T-helper 2 cell treated with Interferon-gamma antibody and Interleukin-4, amounts not matched to agents 5 μg/mL and 100 μg/mL, for 36 hours (primary cell): ENCODE measurements around the gene THEM5.
"Not testable (repeated sequence)": the region's sequence is repeated elsewhere in the genome, so short reads cannot be mapped to it uniquely, and the experiment has no call there.

Source experiments
- DNase-seq: peaks from one replicate; pipeline ENCODE4 v3.0.0; 2021; ENCODE audit warnings: low spot score
- H3K27ac Mint-ChIP-seq: one replicate; pipeline ENCODE4 v1.8.0; 2021; ENCODE audit warnings: mild to moderate bottlenecking, mixed read lengths
- H3K27me3 Mint-ChIP-seq: one replicate; pipeline ENCODE4 v1.8.0; 2021; ENCODE audit warnings: low read depth, mixed read lengths
- H3K36me3 Mint-ChIP-seq: one replicate; pipeline ENCODE4 v1.8.0; 2021; ENCODE audit warnings: low read depth, mixed read lengths
- H3K4me1 Mint-ChIP-seq: one replicate; pipeline ENCODE4 v1.8.0; 2021; ENCODE audit warnings: low read depth, mixed read lengths
- H3K4me3 Mint-ChIP-seq: one replicate; pipeline ENCODE4 v1.8.0; 2022; ENCODE audit warnings: mild to moderate bottlenecking, moderate library complexity, mixed read lengths
- H3K9me3 Mint-ChIP-seq: one replicate; pipeline ENCODE4 v1.8.0; 2021; ENCODE audit warnings: mixed read lengths

The THEM5 gene

DNA sequence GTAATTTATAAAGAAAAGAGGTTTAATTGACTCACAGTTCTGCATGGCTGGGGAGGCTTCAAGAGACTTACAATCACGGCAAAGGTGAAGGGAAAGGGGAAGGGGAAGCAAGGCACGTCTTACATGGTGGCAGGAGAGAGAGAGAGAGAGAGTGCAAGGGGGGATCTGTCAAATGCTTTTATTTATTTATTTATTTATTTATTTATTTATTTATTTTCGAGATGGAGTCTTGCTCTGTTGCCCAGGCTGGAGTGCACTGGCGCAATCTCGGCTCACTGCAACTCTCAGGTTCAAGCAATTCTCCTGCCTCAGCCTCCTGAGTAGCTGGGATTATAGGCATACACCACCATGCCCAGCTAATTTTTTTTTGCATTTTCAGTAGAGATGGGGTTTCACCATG lies 29.4 kb upstream of the THEM5 start:
- peaks cover 30% of the 10 kb centered on the region for H3K36me3 Mint-ChIP-seq
- not testable (repeated sequence) for H3K27ac Mint-ChIP-seq, DNase-seq, H3K9me3 Mint-ChIP-seq, H3K4me1 Mint-ChIP-seq, H3K27me3 Mint-ChIP-seq, H3K4me3 Mint-ChIP-seq

DNA sequence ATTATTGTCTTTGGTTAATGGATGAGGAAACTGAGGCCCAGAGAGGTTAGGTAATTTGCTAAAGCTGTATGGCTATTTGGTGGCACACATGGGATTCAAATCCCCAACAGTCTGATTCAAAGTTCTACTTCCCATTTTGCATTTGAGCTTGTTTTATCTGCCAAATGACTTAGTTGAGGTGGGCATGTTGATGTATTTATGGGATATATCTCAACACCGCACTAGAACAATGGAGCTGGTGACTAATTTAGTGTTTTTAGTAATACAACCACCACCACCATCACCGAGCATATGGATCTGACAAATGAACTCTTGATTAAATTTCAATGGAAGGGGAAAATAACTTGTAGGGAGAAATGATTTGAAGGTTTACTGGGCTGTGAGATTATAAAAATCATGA lies 29.0 kb upstream of the THEM5 start:
- Mint-ChIP-seq H3K27me3 (no peaks in the 10 kb centered on the region), H3K9me3 (no peaks in the 10 kb centered on the region), H3K4me1 (no peaks in the 10 kb centered on the region), H3K4me3 (no peak overlapping the region), H3K27ac (no peak overlapping the region), H3K36me3 (peaks cover 29% of the 10 kb centered on the region)
- DNase-seq = no peak

DNA sequence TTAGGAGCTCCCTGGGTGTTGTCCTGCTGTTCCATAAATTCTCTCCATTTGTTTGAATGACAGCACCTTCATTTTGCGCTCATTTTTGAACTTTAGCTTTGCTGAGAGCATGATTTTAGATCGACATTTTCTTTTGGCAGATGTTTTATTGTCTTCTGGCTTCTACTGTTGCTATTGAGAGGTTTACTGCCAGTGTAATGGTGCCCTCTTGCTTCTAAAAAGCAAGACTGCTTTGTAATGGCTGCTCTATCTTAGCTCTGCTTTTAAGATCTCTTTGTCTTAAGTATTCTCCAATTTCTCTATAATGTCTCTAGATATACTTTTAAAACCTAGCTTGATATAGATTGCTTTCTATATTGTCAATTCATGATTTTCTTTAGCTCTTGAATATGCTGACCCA lies 28.0 kb upstream of the THEM5 start:
- H3K9me3 Mint-ChIP-seq = no peaks in the 10 kb centered on the region
- H3K27ac Mint-ChIP-seq = no peak overlapping the region
- H3K4me1 Mint-ChIP-seq = no peaks in the 10 kb centered on the region
- H3K27me3 Mint-ChIP-seq = no peaks in the 10 kb centered on the region
- DNase-seq = no peak
- H3K4me3 Mint-ChIP-seq = no peak overlapping the region
- peaks cover 28% of the 10 kb centered on the region for H3K36me3 Mint-ChIP-seq

DNA sequence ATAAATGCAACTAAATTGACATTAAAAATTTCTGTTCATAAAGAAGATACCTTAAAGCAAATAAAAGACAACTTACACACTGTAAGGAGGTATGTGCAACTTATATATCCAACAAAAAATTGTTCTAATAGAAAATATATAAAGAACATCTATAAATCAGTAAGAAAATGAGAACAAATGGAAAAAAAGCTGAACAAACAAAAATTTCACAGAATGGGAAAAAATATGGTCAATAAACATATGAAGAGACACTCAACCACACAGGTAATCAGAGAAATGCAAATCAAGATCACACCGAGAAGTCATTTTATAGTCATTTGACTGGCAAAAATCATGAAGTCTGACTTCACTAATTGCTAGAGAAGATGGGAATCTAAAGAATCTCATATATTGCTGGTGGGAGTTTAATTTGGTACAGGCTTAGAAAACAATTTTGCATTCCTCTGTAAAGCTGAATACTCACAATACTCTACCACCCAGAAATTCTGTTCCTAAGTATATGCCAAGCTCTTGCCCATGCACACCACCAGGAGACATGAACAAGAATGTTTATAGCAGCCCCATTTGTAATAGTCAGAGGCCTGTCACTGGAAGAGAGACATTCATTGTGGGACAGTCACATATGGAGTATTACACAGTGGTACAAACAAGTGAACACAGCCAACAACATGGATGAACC lies 22.0 kb upstream of the THEM5 start:
- H3K36me3 Mint-ChIP-seq = peaks cover 36% of the 10 kb centered on the region
- H3K27me3 Mint-ChIP-seq = no peaks in the 10 kb centered on the region
- DNase-seq = no peak
- H3K27ac Mint-ChIP-seq = no peak overlapping the region
- peaks cover 6% of the 10 kb centered on the region for H3K4me1 Mint-ChIP-seq
- no peaks in the 10 kb centered on the region for H3K9me3 Mint-ChIP-seq
- H3K4me3 Mint-ChIP-seq = no peak overlapping the region

DNA sequence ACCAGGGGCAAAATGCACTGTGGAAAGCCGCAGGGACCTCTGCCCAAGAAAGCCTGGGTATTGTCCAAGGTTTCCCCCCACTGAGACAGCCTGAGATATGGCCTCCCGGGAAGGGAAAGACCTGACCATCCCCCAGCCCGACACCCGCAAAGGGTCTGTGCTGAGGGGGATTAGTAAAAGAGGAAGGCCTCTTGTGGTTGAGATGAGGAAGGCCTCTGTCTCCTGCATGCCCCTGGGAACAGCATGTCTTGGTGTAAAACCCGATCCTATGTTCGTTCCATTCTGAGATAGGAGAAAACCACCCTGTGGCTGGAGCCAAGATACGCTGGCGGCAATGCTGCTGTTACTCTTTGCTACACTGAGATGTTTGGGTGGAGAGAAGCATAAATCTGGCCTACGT lies 19.3 kb upstream of the THEM5 start:
- H3K4me1 Mint-ChIP-seq = peaks cover 14% of the 10 kb centered on the region
- H3K27me3 Mint-ChIP-seq, H3K9me3 Mint-ChIP-seq: not testable (repeated sequence)

DNA sequence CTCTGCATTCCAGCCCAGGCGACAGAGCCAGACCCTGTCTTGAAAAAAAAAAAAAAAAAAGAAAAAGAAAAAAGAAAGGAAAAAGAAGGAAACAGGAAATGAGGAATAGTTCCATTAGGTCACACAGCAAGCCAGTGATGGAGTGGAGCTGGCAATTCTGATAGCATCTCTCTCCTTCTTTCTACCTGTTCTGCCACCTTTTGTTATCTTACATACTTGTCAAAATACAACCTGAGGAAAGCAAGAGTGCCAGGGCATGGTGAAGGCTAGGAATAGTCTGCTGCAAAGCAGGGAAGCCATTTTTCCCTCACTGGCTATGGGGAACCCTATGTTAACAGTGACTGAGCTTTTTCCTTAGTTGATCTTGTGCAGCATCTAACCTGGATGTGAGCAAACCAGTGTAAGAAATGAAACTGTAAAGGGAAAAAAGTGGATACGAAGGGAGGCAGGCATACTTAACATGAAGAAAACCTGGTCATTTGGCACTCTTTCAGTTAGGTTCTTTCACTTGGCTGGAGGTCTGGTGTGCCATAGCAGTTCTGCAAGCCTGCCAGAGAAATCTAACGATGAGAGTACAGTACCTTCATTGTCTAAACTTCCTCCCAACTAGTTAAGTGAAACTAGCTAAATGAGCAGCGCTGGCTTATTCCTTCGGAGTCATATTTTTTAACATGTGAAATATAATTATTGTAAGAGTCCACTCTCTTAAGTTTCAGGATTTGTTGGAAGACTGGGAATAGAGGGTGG lies 17.9 kb upstream of the THEM5 start:
- H3K27ac Mint-ChIP-seq = no peak overlapping the region

More for the DNA sequence above, 19.3 kb upstream of the THEM5 start:
- H3K36me3 Mint-ChIP-seq = peaks cover 32% of the 10 kb centered on the region
- H3K4me3 Mint-ChIP-seq, DNase-seq, H3K27ac Mint-ChIP-seq: not testable (repeated sequence)

DNA sequence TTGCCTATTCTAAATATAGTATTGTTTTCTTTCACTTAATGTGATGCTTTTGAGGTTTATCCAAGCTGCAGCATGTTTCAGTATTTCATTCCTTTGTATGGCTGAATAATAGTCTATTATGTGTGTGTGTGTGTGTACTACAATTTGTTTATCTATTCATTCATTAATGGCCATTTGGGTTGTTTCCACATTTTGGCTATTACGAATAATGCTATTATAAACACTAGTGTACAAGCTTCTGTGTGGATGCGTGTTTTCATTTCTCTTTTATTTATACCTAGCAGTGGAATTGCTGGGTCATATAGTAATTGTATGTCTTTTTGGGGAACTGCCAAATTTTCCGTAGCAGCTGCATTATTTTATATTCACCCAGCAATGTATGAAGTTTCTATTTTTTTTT lies 15.0 kb upstream of the THEM5 start:
- no peak for DNase-seq
- Mint-ChIP-seq H3K9me3 (no peaks in the 10 kb centered on the region), H3K27ac (no peak overlapping the region), H3K4me1 (peaks cover 8% of the 10 kb centered on the region), H3K27me3 (peaks cover 3% of the 10 kb centered on the region), H3K36me3 (peaks cover 7% of the 10 kb centered on the region), H3K4me3 (no peak overlapping the region)

More for the DNA sequence above, 17.9 kb upstream of the THEM5 start:
- H3K4me3 Mint-ChIP-seq = no peak overlapping the region
- DNase-seq = no peak
- no peaks in the 10 kb centered on the region for H3K9me3 Mint-ChIP-seq
- peaks cover 25% of the 10 kb centered on the region for H3K36me3 Mint-ChIP-seq
- H3K27me3 Mint-ChIP-seq = peaks cover 3% of the 10 kb centered on the region
- peaks cover 14% of the 10 kb centered on the region for H3K4me1 Mint-ChIP-seq

DNA sequence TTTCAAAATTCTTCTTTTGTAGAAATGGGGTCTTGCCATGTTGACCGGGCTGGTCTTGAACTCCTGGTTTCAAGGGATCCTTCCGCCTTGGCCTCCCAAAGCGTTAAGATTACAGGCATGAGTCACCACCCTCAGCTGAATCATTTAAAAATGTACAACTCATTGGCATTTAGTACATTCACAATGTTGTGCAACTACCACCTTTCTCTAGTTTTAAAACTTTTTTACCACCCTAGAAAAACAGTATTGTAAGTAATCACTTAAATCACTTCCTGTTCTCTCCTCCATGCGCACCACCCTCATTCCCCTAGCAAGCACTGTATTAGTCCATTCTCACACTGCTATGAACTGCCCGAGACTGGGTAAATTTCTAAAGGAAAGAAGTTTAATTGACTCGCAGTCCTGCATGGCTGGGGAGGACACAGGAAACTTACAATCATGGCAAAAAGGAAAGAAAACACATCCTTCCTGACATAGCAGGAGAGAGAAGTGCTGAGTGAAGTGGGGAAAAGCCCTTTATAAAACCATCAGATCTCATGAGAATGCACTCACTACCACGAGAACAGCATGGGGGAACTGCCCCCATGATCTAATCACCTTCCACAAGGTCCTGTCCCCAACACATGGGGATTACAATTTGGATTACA lies 14.4 kb upstream of the THEM5 start:
- H3K36me3 Mint-ChIP-seq = peaks cover 2% of the 10 kb centered on the region
- peaks cover 3% of the 10 kb centered on the region for H3K27me3 Mint-ChIP-seq
- H3K4me3 Mint-ChIP-seq = no peak overlapping the region
- no peak overlapping the region for H3K27ac Mint-ChIP-seq
- peaks cover 8% of the 10 kb centered on the region for H3K4me1 Mint-ChIP-seq
- DNase-seq = no peak
- H3K9me3 Mint-ChIP-seq = no peaks in the 10 kb centered on the region

DNA sequence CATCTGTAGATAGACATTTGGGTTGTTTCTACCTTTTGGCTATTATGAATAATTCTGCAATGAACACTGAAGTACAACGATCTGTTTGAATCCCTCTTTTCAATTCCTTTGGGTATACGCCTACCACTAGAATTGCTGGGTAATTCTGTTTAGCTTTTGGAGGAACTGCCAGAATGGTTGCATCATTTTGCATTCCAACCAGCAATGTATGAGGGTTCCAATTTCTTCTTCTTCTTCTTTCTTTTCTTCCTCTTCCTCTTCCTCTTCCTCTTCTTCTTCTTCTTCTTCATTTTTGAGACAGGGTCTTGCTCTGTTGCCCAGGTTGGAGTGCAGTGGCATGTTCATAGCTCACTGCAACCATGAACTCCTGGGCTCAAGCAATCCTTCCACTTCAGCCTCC lies 13.8 kb upstream of the THEM5 start:
- H3K36me3 Mint-ChIP-seq = no peaks in the 10 kb centered on the region
- H3K4me3 Mint-ChIP-seq = no peak overlapping the region
- no peak overlapping the region for H3K27ac Mint-ChIP-seq
- H3K4me1 Mint-ChIP-seq = peaks cover 8% of the 10 kb centered on the region
- peaks cover 3% of the 10 kb centered on the region for H3K27me3 Mint-ChIP-seq
- no peak for DNase-seq
- no peaks in the 10 kb centered on the region for H3K9me3 Mint-ChIP-seq

DNA sequence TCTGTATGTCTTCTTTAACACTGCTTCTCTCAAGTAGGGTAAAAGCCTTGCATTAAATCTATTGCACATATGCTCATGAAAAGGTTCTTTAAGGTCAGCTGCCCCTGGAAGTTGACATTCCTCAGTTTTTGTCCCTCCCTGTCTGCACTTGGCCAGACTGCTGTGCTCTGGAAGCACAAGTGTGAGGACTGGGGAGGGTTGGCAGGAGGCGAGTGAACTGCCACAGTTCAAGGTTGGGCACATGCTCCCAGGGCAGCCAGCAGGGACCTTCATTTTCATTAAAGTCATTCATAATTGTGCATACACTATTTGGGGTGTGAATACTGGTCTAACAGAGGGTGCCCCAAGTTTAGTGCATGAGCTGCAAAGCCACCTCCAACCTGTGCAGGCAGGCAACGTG lies 10.9 kb upstream of the THEM5 start:
- DNase-seq = no peak
- Mint-ChIP-seq H3K4me3 (no peak overlapping the region), H3K27me3 (no peaks in the 10 kb centered on the region), H3K4me1 (peaks cover 8% of the 10 kb centered on the region), H3K27ac (no peak overlapping the region), H3K9me3 (no peaks in the 10 kb centered on the region), H3K36me3 (no peaks in the 10 kb centered on the region)

DNA sequence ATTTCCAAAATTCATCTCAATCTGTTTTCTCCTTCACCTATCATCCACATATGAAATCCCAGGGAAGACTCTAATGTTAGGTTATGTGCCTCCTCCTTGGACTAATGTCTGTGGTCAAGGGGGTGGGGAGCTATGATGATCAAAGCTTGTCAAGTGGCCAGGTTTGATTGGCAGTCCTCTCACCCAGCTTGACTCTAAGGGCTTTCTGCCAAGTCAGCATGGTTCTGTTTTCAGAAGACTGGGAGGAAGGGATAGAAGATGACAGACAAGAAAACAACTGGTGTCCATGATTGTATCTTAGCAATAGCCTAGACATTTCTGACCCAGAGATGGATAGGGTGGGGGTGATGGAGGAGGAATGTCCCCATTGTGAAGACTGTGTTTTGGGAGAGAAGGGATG lies 9.1 kb upstream of the THEM5 start:
- H3K27me3 Mint-ChIP-seq = no peaks in the 10 kb centered on the region
- no peak overlapping the region for H3K4me3 Mint-ChIP-seq
- no peaks in the 10 kb centered on the region for H3K36me3 Mint-ChIP-seq
- no peaks in the 10 kb centered on the region for H3K4me1 Mint-ChIP-seq
- no peaks in the 10 kb centered on the region for H3K9me3 Mint-ChIP-seq
- no peak overlapping the region for H3K27ac Mint-ChIP-seq
- no peak for DNase-seq

DNA sequence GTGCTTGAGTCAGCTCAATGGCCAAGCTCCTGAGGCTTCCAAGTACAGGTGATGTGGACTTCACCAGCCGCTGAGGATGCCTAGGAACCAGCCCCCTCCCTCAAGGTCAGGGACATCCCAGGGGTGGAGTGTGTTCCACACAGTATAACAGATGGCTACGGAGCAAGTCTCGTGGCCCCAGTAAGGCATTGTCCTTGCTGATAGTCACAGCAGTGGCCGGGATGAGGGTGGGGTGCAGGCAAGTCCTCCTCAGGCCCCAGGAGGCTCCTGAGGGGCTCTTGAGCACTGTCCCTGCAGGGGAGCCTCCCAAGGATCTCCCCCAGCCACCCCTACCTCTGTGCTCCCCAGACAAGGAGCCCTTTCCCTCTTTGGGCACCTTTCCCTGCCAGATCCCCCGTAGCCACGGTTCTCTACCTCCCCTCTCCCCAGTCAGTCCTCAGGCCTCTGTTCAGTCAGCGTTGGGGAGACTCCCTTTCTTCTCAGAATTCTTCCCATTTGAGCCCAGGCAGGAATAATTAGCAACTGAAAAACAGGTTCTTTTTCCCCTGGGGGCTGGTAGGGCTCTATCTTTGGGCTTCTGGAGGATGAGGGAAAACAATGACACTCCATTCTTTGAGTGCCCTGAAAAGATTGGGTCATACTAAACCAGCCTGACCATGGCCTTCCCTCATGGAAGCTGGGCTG lies 7.1 kb upstream of the THEM5 start:
- Mint-ChIP-seq H3K9me3 (no peaks in the 10 kb centered on the region), H3K4me3 (no peak overlapping the region), H3K27me3 (no peaks in the 10 kb centered on the region), H3K4me1 (no peaks in the 10 kb centered on the region), H3K36me3 (no peaks in the 10 kb centered on the region), H3K27ac (no peak overlapping the region)
- DNase-seq = no peak

DNA sequence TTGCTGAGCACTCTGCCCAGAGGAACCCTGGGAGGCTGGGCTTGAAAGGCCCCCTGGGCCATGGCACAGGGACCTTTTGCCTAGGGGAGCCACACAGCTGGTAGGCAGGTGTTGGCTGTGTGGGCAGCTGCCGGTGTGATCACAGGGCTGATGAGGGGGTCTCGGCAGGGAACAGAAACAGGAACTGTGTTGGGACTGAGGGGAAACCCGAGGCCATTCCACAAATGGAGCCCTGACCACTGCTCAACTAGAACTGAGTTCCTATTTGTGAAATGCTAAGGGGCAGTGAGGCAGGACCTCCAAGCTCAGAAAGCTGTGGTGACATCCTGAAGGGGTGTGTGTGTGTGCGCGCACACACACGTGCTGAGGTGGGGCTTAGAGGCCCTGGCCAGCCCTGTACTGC lies 6.4 kb upstream of the THEM5 start:
- no peak overlapping the region for H3K27ac Mint-ChIP-seq
- no peak overlapping the region for H3K4me3 Mint-ChIP-seq
- no peaks in the 10 kb centered on the region for H3K4me1 Mint-ChIP-seq
- H3K27me3 Mint-ChIP-seq = no peaks in the 10 kb centered on the region
- no peaks in the 10 kb centered on the region for H3K36me3 Mint-ChIP-seq
- H3K9me3 Mint-ChIP-seq = no peaks in the 10 kb centered on the region
- DNase-seq = no peak
